Smooth muscle cell (in vitro differentiated cells): ENCODE results near the gene CARD6. TPM values are rescaled to one million over a fixed set of nuclear protein-coding genes. Genes with fewer than 3 reads are reported as not detected.

Experiments used
- DNase-seq: peaks from one replicate; lab custom pipeline; 2025; ENCODE audit not compliant: unreplicated experiment; lab: John Stamatoyannopoulos, UW
- H2AFZ ChIP-seq: fragments of 200-600 bp; sonication (generic); 2 replicates; pipeline ENCODE4 v1.6.0; 2016; ENCODE audit warnings: antibody characterized with exemption, low read depth, mild to moderate bottlenecking
- H3F3A ChIP-seq: fragments of 200-600 bp; sonication (generic); 2 replicates; pipeline ENCODE4 v1.6.0; 2017; ENCODE audit warnings: antibody characterized with exemption, low read depth
- H3K27ac ChIP-seq: fragments of 200-600 bp; sonication (generic); 2 replicates; pipeline ENCODE4 v1.5.1; 2016; ENCODE audit warnings: low read depth, mild to moderate bottlenecking
- H3K27me3 ChIP-seq: fragments of 200-600 bp; sonication (generic); 2 replicates; pipeline ENCODE4 v1.6.1; 2016; ENCODE audit warnings: low read depth, mild to moderate bottlenecking
- H3K36me3 ChIP-seq: fragments of 200-600 bp; sonication (generic); 2 replicates; pipeline ENCODE4 v1.5.1; 2016; ENCODE audit warnings: low read depth
- H3K4me1 ChIP-seq: fragments of 200-600 bp; sonication (generic); 2 replicates; pipeline ENCODE4 v1.5.1; 2016; ENCODE audit warnings: low read depth
- H3K4me2 ChIP-seq: fragments of 200-600 bp; sonication (generic); 2 replicates; pipeline ENCODE4 v1.6.0; 2016; ENCODE audit warnings: mild to moderate bottlenecking
- H3K4me3 ChIP-seq: fragments of 200-600 bp; sonication (generic); 2 replicates; pipeline ENCODE4 v1.5.1; 2016; ENCODE audit warnings: mild to moderate bottlenecking
- H3K79me2 ChIP-seq: fragments of 200-600 bp; sonication (generic); 2 replicates; pipeline ENCODE4 v1.6.0; 2016; ENCODE audit warnings: low read depth, mild to moderate bottlenecking
- H3K9ac ChIP-seq: fragments of 200-600 bp; sonication (generic); 2 replicates; pipeline ENCODE4 v1.6.0; 2016; ENCODE audit warnings: low read depth
- H3K9me3 ChIP-seq: fragments of 200-600 bp; sonication (generic); replicated peaks from 2 replicates; pipeline ENCODE4 v1.5.1; 2016; ENCODE audit warnings: low read depth
- H4K20me1 ChIP-seq: fragments of 200-600 bp; sonication (generic); 2 replicates; pipeline ENCODE4 v1.6.0; 2016; ENCODE audit warnings: low read depth
- CTCF ChIP-seq: fragments of 200-600 bp; sonication (generic); IDR thresholded peaks from 2 replicates; pipeline ENCODE4 v1.5.1; 2017; ENCODE audit warnings: borderline replicate concordance, mild to moderate bottlenecking, antibody characterized with exemption; ENCODE audit not compliant: insufficient read depth, poor library complexity, severe bottlenecking
- WGBS: methylation state at CpG from one replicate; pipeline ENCODE4 v1.1.7; 2016; ENCODE audit warnings: low lambda C conversion rate; 5-methylcytosine and 5-hydroxymethylcytosine counted together
- polyA plus RNA-seq: library from polyadenylated mRNA; unstranded; fragments of >200 nt; fragmentation: Nextera tagmentation; extraction: Ambion mirVana; gene quantifications from 2 replicates; pipeline ENCODE4 v1.2.1, GENCODE V29; 2016
- small RNA-seq: library from RNA; depleted of rRNA; stranded (forward); fragments of <200 nt; gene quantifications from one replicate; pipeline ENCODE3, GENCODE V24; 2014
- total RNA-seq: library from RNA; depleted of rRNA; stranded (reverse); fragments of >200 nt; gene quantifications from 2 replicates; pipeline ENCODE4 v1.2.3, GENCODE V29; 2014

Gene CARD6
- total and polyA plus RNA-seq, 2 experiments from 2014 or later, result 0.43 to 0.99 TPM

DNA sequence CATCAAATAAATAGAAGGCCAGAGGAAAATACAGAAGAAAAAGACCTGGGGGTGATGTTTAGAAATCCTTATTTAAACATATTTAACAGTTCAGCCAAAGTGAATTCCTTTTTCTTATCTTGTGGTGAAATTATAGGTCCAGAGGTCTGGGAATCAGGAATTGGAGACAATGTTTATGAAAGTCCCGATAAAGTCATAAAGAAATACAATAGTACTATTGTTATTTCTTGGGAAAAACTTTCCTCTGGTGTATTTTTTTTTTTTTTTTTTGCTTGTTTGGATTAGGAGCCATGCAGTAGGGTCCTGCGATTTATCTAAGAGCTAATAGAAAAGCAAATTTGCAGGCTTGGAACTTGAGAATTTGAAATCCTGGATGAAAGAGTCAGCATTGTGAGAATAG, 68.6 kb downstream of the CARD6 start:
- Histone ChIP-seq H3K79me2 (no peaks in the 10 kb centered on the region), H4K20me1 (no peaks in the 10 kb centered on the region), H3K27me3 (no peaks in the 10 kb centered on the region), H2AFZ (no peak overlapping the region), H3K9me3 (no peaks in the 10 kb centered on the region), H3K4me2 (no peak overlapping the region), H3K4me3 (no peak overlapping the region), H3K27ac (no peak overlapping the region), H3F3A (no peaks in the 10 kb centered on the region), H3K4me1 (no peaks in the 10 kb centered on the region), H3K36me3 (no peaks in the 10 kb centered on the region), H3K9ac (no peak overlapping the region)
- DNase-seq, result no peak
- no peak for TF ChIP-seq CTCF
- 66% methylated on average over 2 of the region's 2 CpGs for WGBS

Small RNAs within 50 kb of the gene (small RNA-seq; reads per million reads assigned to genes)
- gene SNORD72, result 135 reads per million, percentile 99 among the genes with 10 or more reads in this experiment

Other genes with a start within 250 kb of the CARD6 start
- 0.31 and 1.0 TPM in 2 replicates for gene PTGER4, start 161.5 kb upstream of the CARD6 start, total RNA-seq
- gene PTGER4, start 161.5 kb upstream of the CARD6 start, polyA plus RNA-seq, result 0.27 and 1.5 TPM in 2 replicates
- 22.1 and 32.1 TPM in 2 replicates for gene TTC33, start 85.4 kb upstream of the CARD6 start, total RNA-seq
- gene TTC33, start 85.4 kb upstream of the CARD6 start, polyA plus RNA-seq, result 12.2 and 13.1 TPM in 2 replicates
- gene PRKAA1, start 43.0 kb upstream of the CARD6 start, total RNA-seq, result 50.1 and 64.1 TPM in 2 replicates
- gene PRKAA1, start 43.0 kb upstream of the CARD6 start, polyA plus RNA-seq, result 18.6 and 23.8 TPM in 2 replicates
- 168 and 228 TPM in 2 replicates for gene RPL37, start 6.1 kb upstream of the CARD6 start, total RNA-seq
- 594 and 697 TPM in 2 replicates for gene RPL37, start 6.1 kb upstream of the CARD6 start, polyA plus RNA-seq
- gene C7, start 68.1 kb downstream of the CARD6 start, total RNA-seq, result not detected in 2 replicates
- 0.23 and 0.53 TPM in 2 replicates for gene C7, start 68.1 kb downstream of the CARD6 start, polyA plus RNA-seq
- gene MROH2B, start 230.0 kb downstream of the CARD6 start, total RNA-seq, result not detected in 2 replicates
- gene MROH2B, start 230.0 kb downstream of the CARD6 start, polyA plus RNA-seq, result not detected in 2 replicates